ENCODE results near the gene LUC7L3.

GRCh38 chr17:50769884-50770283 lies 50.5 kb downstream of the LUC7L3 start:
- TF ChIP-seq CTCF (IDR thresholded peaks at IDR 0.05), result no peak
- no peak for TF ChIP-seq POLR2A (IDR thresholded peaks at IDR 0.05)

Measured in right lobe of liver (tissue), 4 donors.